ENCODE measurements around the gene SURF1.
"Not testable (repeated sequence)": the region's sequence is repeated elsewhere in the genome, so short reads cannot be mapped to it uniquely, and the experiment has no call there.

SURF1 gene

GRCh38 chr9:133394687-133395271, 38.5 kb upstream of the SURF1 start:
- Histone ChIP-seq H3K27ac (replicated peaks) (no peak overlapping the region), H3K4me3 (replicated peaks; ENCODE audit: insufficient read depth, low read length) (no peak overlapping the region), H3K27me3 (ENCODE audit: insufficient read depth, poor library complexity, severe bottlenecking) (no peaks in the 10 kb centered on the region)
- DNase-seq (ENCODE audit: low read depth in 1 of 2, low spot score in 1 of 2) = no peak
- no peak for TF ChIP-seq CTCF (IDR thresholded peaks at IDR 0.05; ENCODE audit: insufficient read depth, low read length)
- no peak for TF ChIP-seq GABPA (IDR thresholded peaks at IDR 0.05; ENCODE audit: low read depth)
- no peak for TF ChIP-seq SPI1 (IDR thresholded peaks at IDR 0.05; ENCODE audit: borderline replicate concordance, low read depth)
- no peak for TF ChIP-seq POLR2AphosphoS5 (IDR thresholded peaks at IDR 0.05; ENCODE audit: low read depth)
- no peak for TF ChIP-seq REST (IDR thresholded peaks at IDR 0.05; ENCODE audit: insufficient replicate concordance, low read depth)

- no peak for DNase-seq (ENCODE audit: low read depth in 1 of 2, low spot score in 1 of 2)
- Histone ChIP-seq H3K4me3 (replicated peaks; ENCODE audit: insufficient read depth, low read length) (no peak overlapping the region), H3K27me3 (ENCODE audit: insufficient read depth, poor library complexity, severe bottlenecking) (no peaks in the 10 kb centered on the region), H3K27ac (replicated peaks) (no peak overlapping the region)
- TF ChIP-seq REST (IDR thresholded peaks at IDR 0.05; ENCODE audit: insufficient replicate concordance, low read depth) = no peak
- no peak for TF ChIP-seq POLR2AphosphoS5 (IDR thresholded peaks at IDR 0.05; ENCODE audit: low read depth)
- no peak for TF ChIP-seq GABPA (IDR thresholded peaks at IDR 0.05; ENCODE audit: low read depth)
- TF ChIP-seq SPI1 (IDR thresholded peaks at IDR 0.05; ENCODE audit: borderline replicate concordance, low read depth) = no peak
- TF ChIP-seq CTCF (IDR thresholded peaks at IDR 0.05; ENCODE audit: insufficient read depth, low read length) = no peak
Measured at GRCh38 chr9:133393399-133393798, 37.1 kb upstream of the SURF1 start.

- H3K27me3 ChIP-seq (ENCODE audit: insufficient read depth, poor library complexity, severe bottlenecking); DNase-seq (ENCODE audit: low read depth in 1 of 2, low spot score in 1 of 2); H3K4me3 ChIP-seq (replicated peaks; ENCODE audit: insufficient read depth, low read length); H3K27ac ChIP-seq (replicated peaks): not testable (repeated sequence)
Measured at GRCh38 chr9:133392308-133392707, 36.0 kb upstream of the SURF1 start.

- not testable (repeated sequence) for H3K4me3 ChIP-seq (replicated peaks; ENCODE audit: insufficient read depth, low read length); H3K27me3 ChIP-seq (ENCODE audit: insufficient read depth, poor library complexity, severe bottlenecking); DNase-seq (ENCODE audit: low read depth in 1 of 2, low spot score in 1 of 2); H3K27ac ChIP-seq (replicated peaks)
Measured at GRCh38 chr9:133391449-133391848, 35.2 kb upstream of the SURF1 start.

- TF ChIP-seq REST (IDR thresholded peaks at IDR 0.05; ENCODE audit: insufficient replicate concordance, low read depth) (no peak), POLR2AphosphoS5 (IDR thresholded peaks at IDR 0.05; ENCODE audit: low read depth) (no peak)
- Histone ChIP-seq H3K27me3 (ENCODE audit: insufficient read depth, poor library complexity, severe bottlenecking) (no peaks in the 10 kb centered on the region), H3K4me3 (replicated peaks; ENCODE audit: insufficient read depth, low read length) (no peak overlapping the region), H3K27ac (replicated peaks) (no peak overlapping the region)
- no peak for DNase-seq (ENCODE audit: low read depth in 1 of 2, low spot score in 1 of 2)
Measured at GRCh38 chr9:133390713-133391112, 34.4 kb upstream of the SURF1 start.

All from HL-60 (cell line).